HepG2 (cell line): ENCODE data around the gene KIRREL2. TPM values are rescaled to one million over a fixed set of nuclear protein-coding genes. Genes with fewer than 3 reads are reported as not detected.

Experiments
- BORCS8-MEF2B ChIP-seq: sonication (generic); formaldehyde crosslinking; IDR thresholded peaks from 2 replicates; pipeline ENCODE4 v1.8.0; 2022; ENCODE audit warnings: mild to moderate bottlenecking, missing genetic modification reagents
- HNRNPUL1 ChIP-seq: fragments of 200-400 bp; formaldehyde crosslinking; IDR thresholded peaks from 2 replicates; pipeline ENCODE4 v1.6.1; 2017; ENCODE audit warnings: low read depth, mild to moderate bottlenecking, low read length, moderate library complexity
- KLF6 ChIP-seq: IDR thresholded peaks from 2 replicates; pipeline ENCODE4 v1.8.0; 2016; ENCODE audit warnings: missing biosample characterization, missing genetic modification reagents
- MATR3 ChIP-seq: sonication (generic); formaldehyde crosslinking; IDR thresholded peaks from 2 replicates; pipeline ENCODE4 v1.4.0; 2020; ENCODE audit warnings: missing genetic modification reagents
- MXD4 ChIP-seq: IDR thresholded peaks from 2 replicates; pipeline ENCODE4 v1.6.1; 2016; ENCODE audit warnings: mild to moderate bottlenecking, missing biosample characterization, missing genetic modification reagents
- REXO4 ChIP-seq: sonication (generic); formaldehyde crosslinking; IDR thresholded peaks from 2 replicates; pipeline ENCODE4 v1.8.0; 2022; ENCODE audit warnings: missing genetic modification reagents, mild to moderate bottlenecking, borderline replicate concordance
- ZNF33B ChIP-seq: sonication (generic); formaldehyde crosslinking; IDR thresholded peaks from 2 replicates; pipeline ENCODE4 v1.5.1; 2020; ENCODE audit warnings: mild to moderate bottlenecking, missing genetic modification reagents
- polyA plus RNA-seq, 8 experiments: library from polyadenylated mRNA; depleted of rRNA in 3 of 8; stranded (reverse) in 7 of 8; unstranded in 1 of 8; fragments of >200 nt; fragmentation: Illumina TruSeq in 4 of 8; extraction: Trizol in 4 of 8; gene quantifications; 2 replicates each; pipeline versions ENCODE4 v1.2.1 to v1.2.3, GENCODE V29; 2011 to 2016; ENCODE audit warnings: low read depth in 4 of 8, missing spikeins in 1 of 8, mixed read lengths in 1 of 8; ENCODE audit not compliant: insufficient read depth in 1 of 8
- total RNA-seq, 5 experiments: library from RNA; depleted of rRNA; stranded (reverse); fragments of >200 nt; fragmentation: Illumina TruSeq; extraction: Trizol; gene quantifications; 2 replicates each; pipeline ENCODE4 v1.2.3, GENCODE V29; 2016; ENCODE audit warnings: low read depth in 1 of 5
- TF ChIP-seq, protein P1 (sequence below): sonication (generic); formaldehyde crosslinking; IDR thresholded peaks from 2 replicates; pipeline ENCODE4 v1.4.0; 2020; ENCODE audit warnings: missing genetic modification reagents
- TF ChIP-seq, protein P2 (sequence below): sonication (generic); formaldehyde crosslinking; IDR thresholded peaks from 2 replicates; pipeline ENCODE4 v1.4.0; 2020; ENCODE audit warnings: mild to moderate bottlenecking, missing genetic modification reagents
- TF ChIP-seq, protein P3 (sequence below): sonication (generic); formaldehyde crosslinking; IDR thresholded peaks from 2 replicates; pipeline ENCODE4 v1.9.0; 2021; ENCODE audit warnings: missing genetic modification reagents, mild to moderate bottlenecking, borderline replicate concordance
- TF ChIP-seq, protein P4 (sequence below): sonication (generic); formaldehyde crosslinking; IDR thresholded peaks from 2 replicates; pipeline ENCODE4 v1.4.0; 2020; ENCODE audit warnings: missing genetic modification reagents
- TF ChIP-seq, protein P5 (sequence below): IDR thresholded peaks from 2 replicates; pipeline ENCODE4 v1.6.1; 2016

Gene KIRREL2
- total and polyA plus RNA-seq, 2 of the 13 experiments (the other 11 are each of a cell fraction or from before 2014, with no cell fraction given): 0.18 to 2.4 TPM

DNA sequence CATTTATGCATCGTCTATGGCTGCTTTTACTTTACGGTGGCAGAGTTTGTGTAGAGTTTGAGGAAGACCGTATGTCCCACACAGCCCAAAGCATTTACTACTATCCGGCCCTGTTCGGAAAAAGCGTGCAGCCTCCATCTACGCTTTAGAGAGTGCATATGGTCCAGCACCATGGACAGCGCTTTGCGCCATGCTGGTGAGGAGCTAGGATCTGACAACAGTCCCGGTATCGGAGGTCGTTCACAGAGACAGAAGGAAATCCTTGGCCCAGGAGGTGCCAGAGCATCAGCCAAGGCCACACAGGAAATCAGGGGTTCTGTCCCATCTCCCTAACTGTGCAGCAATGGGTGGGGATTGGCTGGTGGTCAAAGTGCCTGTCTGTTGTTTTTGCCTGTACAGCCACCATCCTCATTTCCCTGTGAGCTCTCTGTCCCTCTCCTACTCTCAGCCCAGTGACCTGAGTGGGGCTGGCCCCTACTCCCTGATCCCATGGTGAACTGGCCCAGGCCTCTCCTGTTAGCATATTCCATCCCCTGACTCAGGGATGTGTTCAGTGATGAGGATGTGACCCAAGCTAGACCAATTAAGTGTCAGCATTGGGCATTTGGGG is 27.9 kb upstream of the KIRREL2 start (continued):
- TF ChIP-seq, protein P1, sequence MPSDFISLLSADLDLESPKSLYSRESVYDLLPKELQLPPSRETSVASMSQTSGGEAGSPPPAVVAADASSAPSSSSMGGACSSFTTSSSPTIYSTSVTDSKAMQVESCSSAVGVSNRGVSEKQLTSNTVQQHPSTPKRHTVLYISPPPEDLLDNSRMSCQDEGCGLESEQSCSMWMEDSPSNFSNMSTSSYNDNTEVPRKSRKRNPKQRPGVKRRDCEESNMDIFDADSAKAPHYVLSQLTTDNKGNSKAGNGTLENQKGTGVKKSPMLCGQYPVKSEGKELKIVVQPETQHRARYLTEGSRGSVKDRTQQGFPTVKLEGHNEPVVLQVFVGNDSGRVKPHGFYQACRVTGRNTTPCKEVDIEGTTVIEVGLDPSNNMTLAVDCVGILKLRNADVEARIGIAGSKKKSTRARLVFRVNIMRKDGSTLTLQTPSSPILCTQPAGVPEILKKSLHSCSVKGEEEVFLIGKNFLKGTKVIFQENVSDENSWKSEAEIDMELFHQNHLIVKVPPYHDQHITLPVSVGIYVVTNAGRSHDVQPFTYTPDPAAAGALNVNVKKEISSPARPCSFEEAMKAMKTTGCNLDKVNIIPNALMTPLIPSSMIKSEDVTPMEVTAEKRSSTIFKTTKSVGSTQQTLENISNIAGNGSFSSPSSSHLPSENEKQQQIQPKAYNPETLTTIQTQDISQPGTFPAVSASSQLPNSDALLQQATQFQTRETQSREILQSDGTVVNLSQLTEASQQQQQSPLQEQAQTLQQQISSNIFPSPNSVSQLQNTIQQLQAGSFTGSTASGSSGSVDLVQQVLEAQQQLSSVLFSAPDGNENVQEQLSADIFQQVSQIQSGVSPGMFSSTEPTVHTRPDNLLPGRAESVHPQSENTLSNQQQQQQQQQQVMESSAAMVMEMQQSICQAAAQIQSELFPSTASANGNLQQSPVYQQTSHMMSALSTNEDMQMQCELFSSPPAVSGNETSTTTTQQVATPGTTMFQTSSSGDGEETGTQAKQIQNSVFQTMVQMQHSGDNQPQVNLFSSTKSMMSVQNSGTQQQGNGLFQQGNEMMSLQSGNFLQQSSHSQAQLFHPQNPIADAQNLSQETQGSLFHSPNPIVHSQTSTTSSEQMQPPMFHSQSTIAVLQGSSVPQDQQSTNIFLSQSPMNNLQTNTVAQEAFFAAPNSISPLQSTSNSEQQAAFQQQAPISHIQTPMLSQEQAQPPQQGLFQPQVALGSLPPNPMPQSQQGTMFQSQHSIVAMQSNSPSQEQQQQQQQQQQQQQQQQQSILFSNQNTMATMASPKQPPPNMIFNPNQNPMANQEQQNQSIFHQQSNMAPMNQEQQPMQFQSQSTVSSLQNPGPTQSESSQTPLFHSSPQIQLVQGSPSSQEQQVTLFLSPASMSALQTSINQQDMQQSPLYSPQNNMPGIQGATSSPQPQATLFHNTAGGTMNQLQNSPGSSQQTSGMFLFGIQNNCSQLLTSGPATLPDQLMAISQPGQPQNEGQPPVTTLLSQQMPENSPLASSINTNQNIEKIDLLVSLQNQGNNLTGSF (CRISPR knock-in tag): peak; percentile 98
- TF ChIP-seq, protein P2, sequence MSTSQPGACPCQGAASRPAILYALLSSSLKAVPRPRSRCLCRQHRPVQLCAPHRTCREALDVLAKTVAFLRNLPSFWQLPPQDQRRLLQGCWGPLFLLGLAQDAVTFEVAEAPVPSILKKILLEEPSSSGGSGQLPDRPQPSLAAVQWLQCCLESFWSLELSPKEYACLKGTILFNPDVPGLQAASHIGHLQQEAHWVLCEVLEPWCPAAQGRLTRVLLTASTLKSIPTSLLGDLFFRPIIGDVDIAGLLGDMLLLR (CRISPR knock-in tag): peak; percentile 92; the same call in 1 of the 2 replicates
- TF ChIP-seq KLF6 (CRISPR knock-in tag): peak; percentile 100
- peak; percentile 98 for TF ChIP-seq MXD4 (CRISPR knock-in tag)
- peak; percentile 76; the same call in 1 of the 2 replicates for TF ChIP-seq ZNF33B (CRISPR knock-in tag)
- TF ChIP-seq REXO4 (CRISPR knock-in tag): no peak
- TF ChIP-seq, protein P3, sequence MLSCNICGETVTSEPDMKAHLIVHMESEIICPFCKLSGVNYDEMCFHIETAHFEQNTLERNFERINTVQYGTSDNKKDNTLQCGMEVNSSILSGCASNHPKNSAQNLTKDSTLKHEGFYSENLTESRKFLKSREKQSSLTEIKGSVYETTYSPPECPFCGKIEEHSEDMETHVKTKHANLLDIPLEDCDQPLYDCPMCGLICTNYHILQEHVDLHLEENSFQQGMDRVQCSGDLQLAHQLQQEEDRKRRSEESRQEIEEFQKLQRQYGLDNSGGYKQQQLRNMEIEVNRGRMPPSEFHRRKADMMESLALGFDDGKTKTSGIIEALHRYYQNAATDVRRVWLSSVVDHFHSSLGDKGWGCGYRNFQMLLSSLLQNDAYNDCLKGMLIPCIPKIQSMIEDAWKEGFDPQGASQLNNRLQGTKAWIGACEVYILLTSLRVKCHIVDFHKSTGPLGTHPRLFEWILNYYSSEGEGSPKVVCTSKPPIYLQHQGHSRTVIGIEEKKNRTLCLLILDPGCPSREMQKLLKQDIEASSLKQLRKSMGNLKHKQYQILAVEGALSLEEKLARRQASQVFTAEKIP (CRISPR knock-in tag): no peak
- no peak for TF ChIP-seq MATR3 (CRISPR knock-in tag)
- TF ChIP-seq, protein P4, sequence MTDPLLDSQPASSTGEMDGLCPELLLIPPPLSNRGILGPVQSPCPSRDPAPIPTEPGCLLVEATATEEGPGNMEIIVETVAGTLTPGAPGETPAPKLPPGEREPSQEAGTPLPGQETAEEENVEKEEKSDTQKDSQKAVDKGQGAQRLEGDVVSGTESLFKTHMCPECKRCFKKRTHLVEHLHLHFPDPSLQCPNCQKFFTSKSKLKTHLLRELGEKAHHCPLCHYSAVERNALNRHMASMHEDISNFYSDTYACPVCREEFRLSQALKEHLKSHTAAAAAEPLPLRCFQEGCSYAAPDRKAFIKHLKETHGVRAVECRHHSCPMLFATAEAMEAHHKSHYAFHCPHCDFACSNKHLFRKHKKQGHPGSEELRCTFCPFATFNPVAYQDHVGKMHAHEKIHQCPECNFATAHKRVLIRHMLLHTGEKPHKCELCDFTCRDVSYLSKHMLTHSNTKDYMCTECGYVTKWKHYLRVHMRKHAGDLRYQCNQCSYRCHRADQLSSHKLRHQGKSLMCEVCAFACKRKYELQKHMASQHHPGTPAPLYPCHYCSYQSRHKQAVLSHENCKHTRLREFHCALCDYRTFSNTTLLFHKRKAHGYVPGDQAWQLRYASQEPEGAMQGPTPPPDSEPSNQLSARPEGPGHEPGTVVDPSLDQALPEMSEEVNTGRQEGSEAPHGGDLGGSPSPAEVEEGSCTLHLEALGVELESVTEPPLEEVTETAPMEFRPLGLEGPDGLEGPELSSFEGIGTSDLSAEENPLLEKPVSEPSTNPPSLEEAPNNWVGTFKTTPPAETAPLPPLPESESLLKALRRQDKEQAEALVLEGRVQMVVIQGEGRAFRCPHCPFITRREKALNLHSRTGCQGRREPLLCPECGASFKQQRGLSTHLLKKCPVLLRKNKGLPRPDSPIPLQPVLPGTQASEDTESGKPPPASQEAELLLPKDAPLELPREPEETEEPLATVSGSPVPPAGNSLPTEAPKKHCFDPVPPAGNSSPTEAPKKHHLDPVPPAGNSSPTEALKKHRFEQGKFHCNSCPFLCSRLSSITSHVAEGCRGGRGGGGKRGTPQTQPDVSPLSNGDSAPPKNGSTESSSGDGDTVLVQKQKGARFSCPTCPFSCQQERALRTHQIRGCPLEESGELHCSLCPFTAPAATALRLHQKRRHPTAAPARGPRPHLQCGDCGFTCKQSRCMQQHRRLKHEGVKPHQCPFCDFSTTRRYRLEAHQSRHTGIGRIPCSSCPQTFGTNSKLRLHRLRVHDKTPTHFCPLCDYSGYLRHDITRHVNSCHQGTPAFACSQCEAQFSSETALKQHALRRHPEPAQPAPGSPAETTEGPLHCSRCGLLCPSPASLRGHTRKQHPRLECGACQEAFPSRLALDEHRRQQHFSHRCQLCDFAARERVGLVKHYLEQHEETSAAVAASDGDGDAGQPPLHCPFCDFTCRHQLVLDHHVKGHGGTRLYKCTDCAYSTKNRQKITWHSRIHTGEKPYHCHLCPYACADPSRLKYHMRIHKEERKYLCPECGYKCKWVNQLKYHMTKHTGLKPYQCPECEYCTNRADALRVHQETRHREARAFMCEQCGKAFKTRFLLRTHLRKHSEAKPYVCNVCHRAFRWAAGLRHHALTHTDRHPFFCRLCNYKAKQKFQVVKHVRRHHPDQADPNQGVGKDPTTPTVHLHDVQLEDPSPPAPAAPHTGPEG (CRISPR knock-in tag): 0 out of 2 replicates have a peak, but pooled peaks have one; percentile 64
- no peak for TF ChIP-seq HNRNPUL1
- TF ChIP-seq, protein P5, sequence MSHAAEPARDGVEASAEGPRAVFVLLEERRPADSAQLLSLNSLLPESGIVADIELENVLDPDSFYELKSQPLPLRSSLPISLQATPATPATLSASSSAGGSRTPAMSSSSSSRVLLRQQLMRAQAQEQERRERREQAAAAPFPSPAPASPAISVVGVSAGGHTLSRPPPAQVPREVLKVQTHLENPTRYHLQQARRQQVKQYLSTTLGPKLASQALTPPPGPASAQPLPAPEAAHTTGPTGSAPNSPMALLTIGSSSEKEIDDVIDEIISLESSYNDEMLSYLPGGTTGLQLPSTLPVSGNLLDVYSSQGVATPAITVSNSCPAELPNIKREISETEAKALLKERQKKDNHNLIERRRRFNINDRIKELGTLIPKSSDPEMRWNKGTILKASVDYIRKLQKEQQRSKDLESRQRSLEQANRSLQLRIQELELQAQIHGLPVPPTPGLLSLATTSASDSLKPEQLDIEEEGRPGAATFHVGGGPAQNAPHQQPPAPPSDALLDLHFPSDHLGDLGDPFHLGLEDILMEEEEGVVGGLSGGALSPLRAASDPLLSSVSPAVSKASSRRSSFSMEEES (CRISPR knock-in tag): peak; percentile 94
- TF ChIP-seq BORCS8-MEF2B: peak; percentile 99
